ENCODE results near the gene DNAJC5. TPM values are rescaled to one million over a fixed set of nuclear protein-coding genes. Genes with fewer than 3 reads are reported as not detected.

Gene DNAJC5
- total RNA-seq, 1 experiment from 2014 or later = 59.5 TPM

GRCh38 chr20:63968136-63968927 lies 73.4 kb downstream of the DNAJC5 start:
- H3K4me1 ChIP-seq (ENCODE audit: control insufficient read depth, insufficient read depth, low read length) = peaks cover 10% of the 10 kb centered on the region
- ChIA-PET CTCF (no interaction called here), POLR2A (no interaction called here)
- intact Hi-C loops (cut with micrococcal nuclease; ENCODE audit: unreplicated experiment) (no loop called here), in situ Hi-C loops (cut with HindIII; ENCODE audit: low pct_unique_long_range_greater_than_20kb, low sequenced_read_pairs) (no loop called here)
- BruUV-seq (replicated peaks) = no TSS peak
- TF ChIP-seq SIN3A (IDR thresholded peaks at IDR 0.05; ENCODE audit: borderline replicate concordance, insufficient read depth, low read depth, low read length) = no peak
- H3K27ac ChIP-seq (ENCODE audit: low read length) = peak overlapping the region; percentile 68; the same call in 1 of the 2 replicates
- ATAC-seq = no peak
- H3K9me3 ChIP-seq (ENCODE audit: control insufficient read depth, insufficient read depth, low read depth, low read length) = no peaks in the 10 kb centered on the region
- DNase-seq (ENCODE audit: low read depth, low spot score) = no peak
- H3K27me3 ChIP-seq (ENCODE audit: control insufficient read depth, insufficient read depth, low read length) = no peaks in the 10 kb centered on the region
- H3K4me3 ChIP-seq (ENCODE audit: low read depth in 2 of 2, low read length in 2 of 2) = peak overlapping the region; percentile 58 to 59
- H3K36me3 ChIP-seq (ENCODE audit: control insufficient read depth, insufficient read depth, low read length) = no peaks in the 10 kb centered on the region; the same call in 1 of the 2 replicates

GRCh38 chr20:63968928-63969760 lies 74.2 kb downstream of the DNAJC5 start:
- Histone ChIP-seq H3K27ac (ENCODE audit: low read length) (peak overlapping the region; percentile 68; the same call in 1 of the 2 replicates), H3K27me3 (ENCODE audit: control insufficient read depth, insufficient read depth, low read length) (no peaks in the 10 kb centered on the region), H3K9me3 (ENCODE audit: control insufficient read depth, insufficient read depth, low read depth, low read length) (no peaks in the 10 kb centered on the region), H3K36me3 (ENCODE audit: control insufficient read depth, insufficient read depth, low read length) (no peaks in the 10 kb centered on the region; the same call in 1 of the 2 replicates), H3K4me1 (ENCODE audit: control insufficient read depth, insufficient read depth, low read length) (peaks cover 17% of the 10 kb centered on the region), H3K4me3 (ENCODE audit: low read depth in 2 of 2, low read length in 2 of 2) (peak overlapping the region; percentile 58 to 59)
- in situ Hi-C loops (cut with HindIII; ENCODE audit: low pct_unique_long_range_greater_than_20kb, low sequenced_read_pairs) (no loop called here), intact Hi-C loops (cut with micrococcal nuclease; ENCODE audit: unreplicated experiment) (no loop called here)
- POLR2A ChIA-PET = no interaction called here
- CTCF ChIA-PET = no interaction called here
- DNase-seq (ENCODE audit: low read depth, low spot score) = no peak
- no peak for TF ChIP-seq CTCF (IDR thresholded peaks at IDR 0.05)
- no peak for TF ChIP-seq REST (IDR thresholded peaks at IDR 0.05; ENCODE audit: insufficient read depth in 1 of 2, low read depth in 2 of 2, low read length in 1 of 2)
- no peak; the same call in 1 of the 2 replicates for TF ChIP-seq SIN3A (IDR thresholded peaks at IDR 0.05; ENCODE audit: borderline replicate concordance, insufficient read depth, low read depth, low read length)
- TF ChIP-seq TCF7L2 (IDR thresholded peaks at IDR 0.05; ENCODE audit: low read depth, low read length) = no peak
- TF ChIP-seq POLR2AphosphoS5 (IDR thresholded peaks at IDR 0.05; ENCODE audit: low read depth, low read length) = no peak
- BruUV-seq (replicated peaks) = no TSS peak
- ATAC-seq = peak; percentile 4; the same call in 1 of the 2 replicates

All from Panc1 (cell line).